AG04450 (cell line): ENCODE measurements around the gene PTBP1. TPM values are rescaled to one million over a fixed set of nuclear protein-coding genes. Genes with fewer than 3 reads are reported as not detected.

Source experiments
- CTCF ChIA-PET: fragments of 300-600, 350-600 bp; formaldehyde crosslinking; extraction: SDS; loops from one replicate; lab custom pipeline; 2022; ENCODE audit warnings: antibody characterized with exemption, inconsistent platforms; lab: Charles Lee
- POLR2A ChIA-PET: fragments of 350-600 bp; formaldehyde crosslinking; extraction: SDS; loops from one replicate; lab custom pipeline; 2021; ENCODE audit warnings: antibody characterized with exemption, inconsistent platforms; lab: Yijun Ruan, JAX
- DNase-seq: peaks from one replicate; pipeline ENCODE4 v3.0.0-alpha.2; 2011; ENCODE audit warnings: low read depth, low spot score
- H3K27ac ChIP-seq: one replicate; pipeline ENCODE4 v1.5.1; 2012; ENCODE audit warnings: low read depth, low read length, control low read depth
- H3K27me3 ChIP-seq: one replicate; pipeline ENCODE4 v1.6.0; 2012; ENCODE audit warnings: low read length; ENCODE audit not compliant: control insufficient read depth, insufficient read depth
- H3K4me3 ChIP-seq: 2 replicates; pipeline ENCODE4 v1.5.1; 2011; ENCODE audit warnings: mild to moderate bottlenecking, low read depth, low read length, control low read depth
- H3K9me3 ChIP-seq: 2 replicates; pipeline ENCODE4 v1.5.1; 2012; ENCODE audit warnings: low read length; ENCODE audit not compliant: control insufficient read depth, insufficient read depth
- polyA plus RNA-seq: library from polyadenylated mRNA; depleted of rRNA; stranded (reverse); fragments of >200 nt; gene quantifications from 2 replicates; pipeline ENCODE4 v1.2.3, GENCODE V29; 2011
- TF ChIP-seq, protein P1 (sequence below): IDR thresholded peaks from 2 replicates; pipeline ENCODE4 v1.5.1; 2011; ENCODE audit warnings: low read depth, low read length, control low read depth, inconsistent platforms

PTBP1 gene
- polyA plus RNA-seq, 1 experiment = 141 TPM

DNA sequence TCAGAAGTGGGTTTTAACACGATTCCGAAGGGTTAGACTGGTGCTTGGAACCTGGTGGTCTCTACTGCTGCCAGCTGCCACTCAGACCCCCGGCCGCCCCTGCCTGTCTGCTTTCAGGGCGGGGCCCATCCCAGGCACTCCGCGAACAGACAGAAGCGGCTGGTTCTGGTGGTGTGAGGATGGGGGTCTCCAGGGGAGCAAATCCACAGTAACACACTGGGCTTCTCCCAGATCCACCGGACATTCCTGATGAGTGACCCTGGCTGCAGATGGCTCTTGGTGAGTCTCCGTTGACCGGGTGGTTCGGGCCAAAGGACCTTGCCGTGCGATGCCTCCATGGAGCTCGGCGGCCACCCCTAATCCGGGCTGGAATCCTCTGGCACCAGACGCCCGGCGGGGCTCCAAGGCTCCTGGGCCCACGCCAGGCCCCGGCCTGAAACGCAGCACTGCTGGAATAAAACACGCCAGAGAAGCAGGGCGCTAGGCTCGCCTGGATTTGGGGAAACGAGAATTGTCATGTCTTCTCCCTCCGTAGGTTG is 2.1 kb upstream of the PTBP1 start:
- Histone ChIP-seq H3K4me3 (no peak overlapping the region), H3K27ac (no peak overlapping the region), H3K9me3 (no peaks in the 10 kb centered on the region; the same call in 1 of the 2 replicates), H3K27me3 (no peaks in the 10 kb centered on the region)
- TF ChIP-seq, protein P1, sequence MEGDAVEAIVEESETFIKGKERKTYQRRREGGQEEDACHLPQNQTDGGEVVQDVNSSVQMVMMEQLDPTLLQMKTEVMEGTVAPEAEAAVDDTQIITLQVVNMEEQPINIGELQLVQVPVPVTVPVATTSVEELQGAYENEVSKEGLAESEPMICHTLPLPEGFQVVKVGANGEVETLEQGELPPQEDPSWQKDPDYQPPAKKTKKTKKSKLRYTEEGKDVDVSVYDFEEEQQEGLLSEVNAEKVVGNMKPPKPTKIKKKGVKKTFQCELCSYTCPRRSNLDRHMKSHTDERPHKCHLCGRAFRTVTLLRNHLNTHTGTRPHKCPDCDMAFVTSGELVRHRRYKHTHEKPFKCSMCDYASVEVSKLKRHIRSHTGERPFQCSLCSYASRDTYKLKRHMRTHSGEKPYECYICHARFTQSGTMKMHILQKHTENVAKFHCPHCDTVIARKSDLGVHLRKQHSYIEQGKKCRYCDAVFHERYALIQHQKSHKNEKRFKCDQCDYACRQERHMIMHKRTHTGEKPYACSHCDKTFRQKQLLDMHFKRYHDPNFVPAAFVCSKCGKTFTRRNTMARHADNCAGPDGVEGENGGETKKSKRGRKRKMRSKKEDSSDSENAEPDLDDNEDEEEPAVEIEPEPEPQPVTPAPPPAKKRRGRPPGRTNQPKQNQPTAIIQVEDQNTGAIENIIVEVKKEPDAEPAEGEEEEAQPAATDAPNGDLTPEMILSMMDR = no peak
- POLR2A ChIA-PET = interaction anchor here (0.7 kb wide), 1 partner anchor 104 kb away, joined by 3 read pairs; no protein-coding TSS in a partner anchor
- CTCF ChIA-PET = no interaction called here
- no peak for DNase-seq

DNA sequence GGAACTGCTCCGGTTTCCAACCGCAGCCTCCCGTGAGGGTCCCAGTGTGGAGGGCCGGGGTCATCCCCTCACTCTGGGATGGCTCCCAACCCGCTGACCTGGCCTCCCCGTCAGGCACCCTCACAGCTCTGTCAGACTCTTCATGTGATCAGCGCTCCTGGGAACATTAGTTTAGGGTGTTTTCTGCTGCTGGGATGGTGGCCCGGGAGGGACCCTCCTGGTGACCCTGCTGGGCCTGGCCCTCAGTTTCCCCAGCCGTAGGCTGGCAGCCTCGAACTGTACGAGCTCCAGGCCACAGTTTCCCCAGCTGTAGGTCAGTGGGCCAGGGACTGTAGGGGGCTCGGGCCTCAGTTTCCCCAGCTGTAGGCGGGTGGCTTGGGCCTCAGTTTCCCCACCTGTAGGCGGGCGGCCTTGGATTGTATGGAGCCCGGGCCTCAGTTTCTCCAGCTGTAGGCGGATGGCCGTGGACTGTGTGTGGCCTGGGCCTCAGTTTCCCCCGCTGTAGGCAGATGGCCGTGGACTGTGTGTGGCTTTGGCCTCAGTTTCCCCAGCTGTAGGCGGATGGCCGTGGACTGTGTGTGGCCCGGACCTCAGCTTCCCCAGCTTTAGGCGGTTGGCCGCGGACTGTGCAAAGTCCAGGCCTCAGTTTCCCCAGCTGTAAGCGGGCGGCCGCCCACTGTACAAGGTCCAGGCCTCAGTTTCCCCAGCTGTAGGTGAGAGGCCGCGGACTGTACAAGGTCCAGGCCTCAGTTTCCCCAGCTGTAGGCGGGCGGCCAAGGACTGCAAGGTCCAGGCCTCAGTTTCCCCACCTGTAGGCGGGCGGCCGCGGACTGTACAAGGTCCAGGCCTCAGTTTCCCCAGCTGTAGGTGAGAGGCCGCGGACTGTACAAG is 1.3 kb upstream of the PTBP1 start:
- H3K27ac ChIP-seq = peak overlapping the region; percentile 65
- TF ChIP-seq, protein P1 = no peak
- ChIA-PET POLR2A (interaction anchor here (0.7 to 2.3 kb wide), 3 partner anchors 17 to 103 kb away, joined by 3 to 11 read pairs (median 6); no protein-coding TSS in a partner anchor), CTCF (no interaction called here)
- no peaks in the 10 kb centered on the region for H3K27me3 ChIP-seq
- no peaks in the 10 kb centered on the region; the same call in 1 of the 2 replicates for H3K9me3 ChIP-seq
- DNase-seq = no peak
- H3K4me3 ChIP-seq = peak overlapping the region; percentile 66

DNA sequence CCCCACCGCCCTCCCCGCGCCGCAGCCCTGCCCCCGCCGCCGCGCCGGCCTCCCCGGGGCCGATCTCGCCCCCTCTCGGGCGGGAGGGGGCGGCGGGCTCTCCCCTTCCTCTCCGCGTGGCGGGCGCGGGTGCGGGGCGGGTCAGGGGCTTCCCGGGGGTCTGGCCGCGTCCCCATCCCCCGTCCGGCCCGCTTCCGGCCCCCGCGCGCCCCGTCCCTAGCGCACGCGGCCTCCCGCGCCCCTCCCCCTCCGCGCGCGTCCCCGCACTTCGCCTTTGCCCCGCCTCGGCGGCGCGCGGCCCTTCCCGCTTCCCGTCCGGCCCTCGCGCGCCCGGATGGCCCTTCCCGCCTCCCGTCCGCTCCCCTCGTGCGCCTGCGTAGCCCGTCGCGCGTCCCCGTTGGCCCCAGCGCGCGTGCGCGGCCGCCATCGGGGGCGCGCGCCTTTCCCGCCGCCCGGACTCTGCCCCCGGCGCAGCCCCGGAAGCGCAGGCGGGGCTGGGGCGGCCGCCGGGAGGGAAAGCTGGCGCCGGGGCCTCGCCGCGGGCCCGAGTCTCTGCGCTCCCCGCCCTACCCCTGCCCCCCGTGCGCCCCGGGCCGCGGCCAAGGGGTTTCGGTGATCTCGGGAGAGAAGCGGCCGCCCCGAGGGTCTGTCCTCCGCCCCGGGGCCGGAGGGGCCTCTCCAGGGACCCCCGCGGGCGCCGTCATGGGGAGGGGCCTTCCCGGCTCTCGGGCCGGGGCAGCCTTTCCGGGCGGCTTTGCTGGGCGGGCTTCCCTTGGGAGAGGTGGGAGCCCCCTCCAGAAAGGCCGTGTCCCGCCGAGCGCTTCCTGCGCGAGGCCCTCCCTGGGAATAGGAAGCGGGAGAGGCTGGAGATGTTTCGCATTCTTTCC is 519 bp downstream of the PTBP1 start:
- H3K27me3 ChIP-seq = no peaks in the 10 kb centered on the region
- CTCF ChIA-PET = interaction anchor here (2.2 kb wide), 1 partner anchor 27 kb away, joined by 9 read pairs; no protein-coding TSS in a partner anchor
- TF ChIP-seq, protein P1 = no peak
- POLR2A ChIA-PET = interaction anchor here (0.9 to 2.3 kb wide), 3 partner anchors 14 to 19 kb away, joined by 3 to 11 read pairs (median 5); no protein-coding TSS in a partner anchor
- DNase-seq = peak; percentile 66
- H3K4me3 ChIP-seq = peak overlapping the region; percentile 90
- no peaks in the 10 kb centered on the region; the same call in 1 of the 2 replicates for H3K9me3 ChIP-seq
- peak overlapping the region; percentile 70 for H3K27ac ChIP-seq

DNA sequence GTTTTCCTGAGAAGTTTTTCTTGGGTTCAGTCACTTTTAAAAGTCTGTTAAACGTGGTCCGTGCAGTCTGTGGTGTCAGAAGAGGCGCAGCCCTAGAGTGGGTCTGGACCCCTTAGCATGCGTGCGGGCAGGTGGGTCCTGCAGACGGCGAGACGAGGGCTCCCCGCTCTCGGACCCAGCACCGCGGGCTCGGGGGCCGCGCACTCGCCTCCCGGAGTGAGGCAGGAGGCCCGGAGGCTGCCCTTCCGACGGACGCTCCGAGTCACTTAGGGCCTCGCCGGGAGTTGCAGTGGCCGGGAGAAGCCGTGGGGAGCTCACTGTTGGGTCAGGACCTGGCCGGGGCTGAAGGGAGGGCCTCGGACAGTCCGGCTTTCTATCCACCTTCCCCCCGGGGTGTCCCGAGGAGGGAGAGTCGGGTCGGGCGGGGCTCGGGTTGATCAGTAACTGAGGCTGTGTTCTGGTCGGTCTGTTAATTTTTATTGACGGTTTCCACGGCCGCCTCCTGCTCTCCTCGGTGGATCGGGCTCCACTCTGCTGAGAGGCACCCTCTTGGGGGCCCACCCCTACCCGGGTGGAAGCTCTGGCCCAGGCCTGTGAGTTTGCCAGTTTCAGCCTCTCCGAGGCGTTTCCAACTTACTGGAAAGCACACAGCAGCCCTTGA is 1.3 kb downstream of the PTBP1 start:
- POLR2A ChIA-PET = interaction anchor here (0.8 to 1.3 kb wide), 4 partner anchors 11 to 52 kb away, joined by 3 to 5 read pairs (median 3); no protein-coding TSS in a partner anchor
- DNase-seq = no peak
- CTCF ChIA-PET = interaction anchor here (2.2 kb wide), 1 partner anchor 28 kb away, joined by 9 read pairs; no protein-coding TSS in a partner anchor

More for the DNA sequence above, 1.3 kb downstream of the PTBP1 start:
- TF ChIP-seq, protein P1 = no peak
- no peaks in the 10 kb centered on the region; the same call in 1 of the 2 replicates for H3K9me3 ChIP-seq
- H3K27ac ChIP-seq = no peak overlapping the region
- no peaks in the 10 kb centered on the region for H3K27me3 ChIP-seq
- H3K4me3 ChIP-seq = peak overlapping the region; percentile 90
